Jurkat, Clone E6-1 (cell line): Measurements from ENCODE around the gene SLC27A3.

Experiments used
- DNase-seq: peaks from one replicate; pipeline ENCODE4 v3.0.0-alpha.2; 2011; ENCODE audit warnings: low read depth, low spot score
- H3K4me3 ChIP-seq: 2 replicates; pipeline ENCODE4 v1.5.1; 2011; ENCODE audit warnings: mild to moderate bottlenecking, low read length, control low read depth, moderate library complexity

SLC27A3 gene

GRCh38 chr1:153795330-153795837 lies 20.2 kb downstream of the SLC27A3 start:
- no peak for DNase-seq
- no peak overlapping the region for H3K4me3 ChIP-seq

GRCh38 chr1:153795934-153796785 lies 21.0 kb downstream of the SLC27A3 start:
- no peak for DNase-seq
- no peak overlapping the region for H3K4me3 ChIP-seq

- DNase-seq = peak; percentile 80
- H3K4me3 ChIP-seq = no peak overlapping the region
Observed at GRCh38 chr1:153796786-153797659, 21.8 kb downstream of the SLC27A3 start.

GRCh38 chr1:153798468-153798780 lies 23.2 kb downstream of the SLC27A3 start:
- H3K4me3 ChIP-seq = no peak overlapping the region

GRCh38 chr1:153799016-153799415 lies 23.8 kb downstream of the SLC27A3 start:
- no peak for DNase-seq
- H3K4me3 ChIP-seq = no peak overlapping the region

More at GRCh38 chr1:153798468-153798780, 23.2 kb downstream of the SLC27A3 start:
- DNase-seq = no peak

GRCh38 chr1:153799566-153800465 lies 24.6 kb downstream of the SLC27A3 start:
- H3K4me3 ChIP-seq = no peak overlapping the region
- DNase-seq = no peak

GRCh38 chr1:153800516-153800915 lies 25.3 kb downstream of the SLC27A3 start:
- DNase-seq = no peak
- no peak overlapping the region for H3K4me3 ChIP-seq

- DNase-seq = no peak
Observed at GRCh38 chr1:153801028-153801625, 25.9 kb downstream of the SLC27A3 start.

GRCh38 chr1:153801786-153802697 lies 26.8 kb downstream of the SLC27A3 start:
- DNase-seq = no peak
- H3K4me3 ChIP-seq = no peak overlapping the region

More at GRCh38 chr1:153801028-153801625, 25.9 kb downstream of the SLC27A3 start:
- H3K4me3 ChIP-seq = no peak overlapping the region

- no peak for DNase-seq
Observed at GRCh38 chr1:153803470-153804056, 28.4 kb downstream of the SLC27A3 start.

GRCh38 chr1:153804112-153804511 lies 28.9 kb downstream of the SLC27A3 start:
- no peak for DNase-seq

More at GRCh38 chr1:153803470-153804056, 28.4 kb downstream of the SLC27A3 start:
- no peak overlapping the region for H3K4me3 ChIP-seq

GRCh38 chr1:153805042-153805745 lies 30.0 kb downstream of the SLC27A3 start:
- no peak for DNase-seq
- no peak overlapping the region for H3K4me3 ChIP-seq

More at GRCh38 chr1:153804112-153804511, 28.9 kb downstream of the SLC27A3 start:
- no peak overlapping the region for H3K4me3 ChIP-seq

- no peak overlapping the region for H3K4me3 ChIP-seq
- no peak for DNase-seq
Observed at GRCh38 chr1:153805886-153806719, 30.9 kb downstream of the SLC27A3 start.

- DNase-seq = no peak
- H3K4me3 ChIP-seq = no peak overlapping the region
Observed at GRCh38 chr1:153816283-153816889, 41.2 kb downstream of the SLC27A3 start.

- H3K4me3 ChIP-seq = no peak overlapping the region
- no peak for DNase-seq
Observed at GRCh38 chr1:153818876-153819275, 43.7 kb downstream of the SLC27A3 start.
